Measurements from ENCODE around the gene RDH14.

RDH14 gene

GRCh38 chr2:18531194-18531593, 29.3 kb downstream of the RDH14 start:
- Histone ChIP-seq H4K20me1 (ENCODE audit: control insufficient read depth, insufficient read depth, low read depth, low read length) (no peaks in the 10 kb centered on the region), H3K4me2 (ENCODE audit: low read length) (no peak overlapping the region), H3K4me3 (ENCODE audit: low read length) (no peak overlapping the region), H3K9me3 (ENCODE audit: control insufficient read depth, insufficient read depth, low read length) (no peaks in the 10 kb centered on the region), H3K9me2 (replicated peaks; ENCODE audit: control insufficient read depth, low read length) (no peaks in the 10 kb centered on the region), H3K27ac (ENCODE audit: low read depth, low read length) (no peak overlapping the region), H3K79me2 (ENCODE audit: control insufficient read depth, low read length) (no peaks in the 10 kb centered on the region), H3K4me1 (ENCODE audit: control insufficient read depth, low read length) (no peaks in the 10 kb centered on the region), H3F3A (ENCODE audit: control insufficient read depth, insufficient read depth) (no peaks in the 10 kb centered on the region), H3K36me3 (ENCODE audit: control insufficient read depth, low read length) (no peaks in the 10 kb centered on the region), H3K27me3 (ENCODE audit: control insufficient read depth, low read length) (peaks cover 3% of the 10 kb centered on the region; the same call in 1 of the 2 replicates)
- TF ChIP-seq CTCF (IDR thresholded peaks at IDR 0.05; ENCODE audit: low read depth, low read length, poor library complexity, severe bottlenecking) (no peak), EZH2phosphoT487 (IDR thresholded peaks at IDR 0.05; ENCODE audit: borderline replicate concordance, low read length) (no peak)

GRCh38 chr2:18527822-18528221, 32.6 kb downstream of the RDH14 start:
- TF ChIP-seq CTCF (IDR thresholded peaks at IDR 0.05; ENCODE audit: low read depth, low read length, poor library complexity, severe bottlenecking) = no peak
- no peak for TF ChIP-seq EZH2phosphoT487 (IDR thresholded peaks at IDR 0.05; ENCODE audit: borderline replicate concordance, low read length)
- H3K4me2 ChIP-seq (ENCODE audit: low read length) = no peak overlapping the region

GRCh38 chr2:18527326-18527725, 33.1 kb downstream of the RDH14 start:
- H3K9me3 ChIP-seq (ENCODE audit: control insufficient read depth, insufficient read depth, low read length) = no peaks in the 10 kb centered on the region
- H3K4me3 ChIP-seq (ENCODE audit: low read length) = no peak overlapping the region
- no peak overlapping the region for H3K27ac ChIP-seq (ENCODE audit: low read depth, low read length)
- no peaks in the 10 kb centered on the region for H3K4me1 ChIP-seq (ENCODE audit: control insufficient read depth, low read length)
- H3K9me2 ChIP-seq (replicated peaks; ENCODE audit: control insufficient read depth, low read length) = no peaks in the 10 kb centered on the region
- TF ChIP-seq EZH2phosphoT487 (IDR thresholded peaks at IDR 0.05; ENCODE audit: borderline replicate concordance, low read length) (no peak), CTCF (IDR thresholded peaks at IDR 0.05; ENCODE audit: low read depth, low read length, poor library complexity, severe bottlenecking) (no peak)
- no peak overlapping the region for H3K4me2 ChIP-seq (ENCODE audit: low read length)
- H4K20me1 ChIP-seq (ENCODE audit: control insufficient read depth, insufficient read depth, low read depth, low read length) = no peaks in the 10 kb centered on the region
- H3K79me2 ChIP-seq (ENCODE audit: control insufficient read depth, low read length) = no peaks in the 10 kb centered on the region
- no peaks in the 10 kb centered on the region for H3K36me3 ChIP-seq (ENCODE audit: control insufficient read depth, low read length)
- no peaks in the 10 kb centered on the region for H3F3A ChIP-seq (ENCODE audit: control insufficient read depth, insufficient read depth)
- H3K27me3 ChIP-seq (ENCODE audit: control insufficient read depth, low read length) = peaks cover 3% of the 10 kb centered on the region; the same call in 1 of the 2 replicates

More at GRCh38 chr2:18527822-18528221, 32.6 kb downstream of the RDH14 start:
- Histone ChIP-seq H4K20me1 (ENCODE audit: control insufficient read depth, insufficient read depth, low read depth, low read length) (no peaks in the 10 kb centered on the region), H3K9me2 (replicated peaks; ENCODE audit: control insufficient read depth, low read length) (no peaks in the 10 kb centered on the region), H3K4me3 (ENCODE audit: low read length) (no peak overlapping the region), H3K27ac (ENCODE audit: low read depth, low read length) (no peak overlapping the region), H3K36me3 (ENCODE audit: control insufficient read depth, low read length) (no peaks in the 10 kb centered on the region), H3K4me1 (ENCODE audit: control insufficient read depth, low read length) (no peaks in the 10 kb centered on the region), H3K79me2 (ENCODE audit: control insufficient read depth, low read length) (no peaks in the 10 kb centered on the region), H3F3A (ENCODE audit: control insufficient read depth, insufficient read depth) (no peaks in the 10 kb centered on the region), H3K9me3 (ENCODE audit: control insufficient read depth, insufficient read depth, low read length) (no peaks in the 10 kb centered on the region), H3K27me3 (ENCODE audit: control insufficient read depth, low read length) (peaks cover 3% of the 10 kb centered on the region; the same call in 1 of the 2 replicates)

All from DOHH2 (cell line).